ENCODE data around the gene AGFG1. TPM values are rescaled to one million over a fixed set of nuclear protein-coding genes. Genes with fewer than 3 reads are reported as not detected.
"Not testable (repeated sequence)": the region's sequence is repeated elsewhere in the genome, so short reads cannot be mapped to it uniquely, and the experiment has no call there.

AGFG1 gene
- total RNA-seq, 1 donor from 2014 or later = 71.6 TPM

- Mint-ChIP-seq H3K4me3 (no peak overlapping the region), H3K9me3 (no peaks in the 10 kb centered on the region), H3K4me1 (no peaks in the 10 kb centered on the region), H3K27ac (ENCODE audit: unreplicated experiment) (no peak overlapping the region), H3K27me3 (ENCODE audit: low read depth) (peaks cover 7% of the 10 kb centered on the region), H3K36me3 (ENCODE audit: low read depth) (no peaks in the 10 kb centered on the region)
- DNase-seq (ENCODE audit: low read depth, low spot score) = no peak
- TF ChIP-seq CTCF (conservative IDR thresholded peaks at IDR 0.05) = no peak
Measured at GRCh38 chr2:227597036-227597435, 125.1 kb downstream of the AGFG1 start.

GRCh38 chr2:227597998-227598397, 126.0 kb downstream of the AGFG1 start:
- no peaks in the 10 kb centered on the region for H3K4me1 Mint-ChIP-seq
- no peaks in the 10 kb centered on the region for H3K36me3 Mint-ChIP-seq (ENCODE audit: low read depth)
- no peak for TF ChIP-seq CTCF (conservative IDR thresholded peaks at IDR 0.05)
- no peak overlapping the region for H3K4me3 Mint-ChIP-seq
- no peak for DNase-seq (ENCODE audit: low read depth, low spot score)
- H3K27ac Mint-ChIP-seq (ENCODE audit: unreplicated experiment) = no peak overlapping the region
- no peaks in the 10 kb centered on the region for H3K9me3 Mint-ChIP-seq
- peaks cover 7% of the 10 kb centered on the region for H3K27me3 Mint-ChIP-seq (ENCODE audit: low read depth)

GRCh38 chr2:227598835-227599503, 127.0 kb downstream of the AGFG1 start, which contains the start of gene SCYGR2:
TSS of gene SCYGR2 (plus strand) at chr2:227598893. CDS start at chr2:227598893, 0 bp downstream.
- not testable (repeated sequence) for H3K9me3 Mint-ChIP-seq; DNase-seq (ENCODE audit: low read depth, low spot score); H3K4me1 Mint-ChIP-seq; H3K4me3 Mint-ChIP-seq; H3K27me3 Mint-ChIP-seq (ENCODE audit: low read depth); H3K36me3 Mint-ChIP-seq (ENCODE audit: low read depth); H3K27ac Mint-ChIP-seq (ENCODE audit: unreplicated experiment)

GRCh38 chr2:227602358-227602757, 130.4 kb downstream of the AGFG1 start:
- Mint-ChIP-seq H3K9me3 (no peaks in the 10 kb centered on the region), H3K27me3 (ENCODE audit: low read depth) (peaks cover 2% of the 10 kb centered on the region), H3K36me3 (ENCODE audit: low read depth) (no peaks in the 10 kb centered on the region), H3K4me1 (no peaks in the 10 kb centered on the region), H3K27ac (ENCODE audit: unreplicated experiment) (no peak overlapping the region), H3K4me3 (no peak overlapping the region)
- no peak for DNase-seq (ENCODE audit: low read depth, low spot score)
- no peak for TF ChIP-seq CTCF (conservative IDR thresholded peaks at IDR 0.05)

GRCh38 chr2:227606476-227606875, 134.5 kb downstream of the AGFG1 start:
- Mint-ChIP-seq H3K4me3 (no peak overlapping the region), H3K27ac (ENCODE audit: unreplicated experiment) (peak overlapping the region; percentile 75), H3K4me1 (no peaks in the 10 kb centered on the region), H3K36me3 (ENCODE audit: low read depth) (no peaks in the 10 kb centered on the region), H3K27me3 (ENCODE audit: low read depth) (peaks cover 2% of the 10 kb centered on the region), H3K9me3 (no peaks in the 10 kb centered on the region)
- no peak for DNase-seq (ENCODE audit: low read depth, low spot score)
- no peak for TF ChIP-seq CTCF (conservative IDR thresholded peaks at IDR 0.05)

- no peaks in the 10 kb centered on the region for H3K36me3 Mint-ChIP-seq (ENCODE audit: low read depth)
- H3K27me3 Mint-ChIP-seq (ENCODE audit: low read depth) = peaks cover 2% of the 10 kb centered on the region
- no peak overlapping the region for H3K27ac Mint-ChIP-seq (ENCODE audit: unreplicated experiment)
- TF ChIP-seq CTCF (conservative IDR thresholded peaks at IDR 0.05) = no peak
- H3K4me1 Mint-ChIP-seq = no peaks in the 10 kb centered on the region
- no peaks in the 10 kb centered on the region for H3K9me3 Mint-ChIP-seq
- DNase-seq (ENCODE audit: low read depth, low spot score) = no peak
- H3K4me3 Mint-ChIP-seq = no peak overlapping the region
Measured at GRCh38 chr2:227607941-227608340, 136.0 kb downstream of the AGFG1 start.
